Trophoblast cell (in vitro differentiated cells and primary cell): Measurements from ENCODE around the gene CAMK1D.

Source experiments
- DNase-seq, 2 donors: peaks; one replicate each; pipeline ENCODE4 v3.0.0-alpha.2; 2016
- H2AFZ ChIP-seq: 2 replicates; pipeline ENCODE4 v1.6.1; 2013; ENCODE audit warnings: low read length, moderate library complexity, mild to moderate bottlenecking; ENCODE audit not compliant: insufficient read depth, poor library complexity
- H2AK5ac ChIP-seq: 2 replicates; pipeline ENCODE4 v1.6.1; 2013; ENCODE audit warnings: mild to moderate bottlenecking, low read length
- H2BK120ac ChIP-seq: 2 replicates; pipeline ENCODE4 v1.6.1; 2013; ENCODE audit warnings: low read length, mild to moderate bottlenecking, moderate library complexity; ENCODE audit not compliant: insufficient read depth, poor library complexity
- H2BK12ac ChIP-seq: 2 replicates; pipeline ENCODE4 v1.6.1; 2013; ENCODE audit warnings: mild to moderate bottlenecking, low read length, moderate library complexity
- H2BK5ac ChIP-seq: 2 replicates; pipeline ENCODE4 v1.6.1; 2013; ENCODE audit warnings: low read length, low read depth, moderate library complexity, mild to moderate bottlenecking; ENCODE audit not compliant: poor library complexity
- H3K14ac ChIP-seq: 2 replicates; pipeline ENCODE4 v1.6.1; 2013; ENCODE audit warnings: mild to moderate bottlenecking, low read length
- H3K18ac ChIP-seq: 2 replicates; pipeline ENCODE4 v1.6.1; 2013; ENCODE audit warnings: mild to moderate bottlenecking, low read length
- H3K23ac ChIP-seq: 2 replicates; pipeline ENCODE4 v1.6.1; 2013; ENCODE audit warnings: low read length
- H3K27ac ChIP-seq: 2 replicates; pipeline ENCODE4 v1.5.1; 2013; ENCODE audit warnings: low read depth, mild to moderate bottlenecking, inconsistent platforms, low read length, moderate library complexity
- H3K27me3 ChIP-seq: 2 replicates; pipeline ENCODE4 v1.6.1; 2013; ENCODE audit warnings: inconsistent platforms, mild to moderate bottlenecking, low read length, moderate library complexity; ENCODE audit not compliant: insufficient read depth
- H3K36me3 ChIP-seq, 2 experiments: 1 replicate in 1 of 2; 2 replicates in 1 of 2; pipeline ENCODE4 v1.6.1; 2013; ENCODE audit warnings: low read length in 2 of 2, mild to moderate bottlenecking in 2 of 2, moderate library complexity in 1 of 2; ENCODE audit not compliant: insufficient read depth in 2 of 2, control insufficient read depth in 1 of 2
- H3K4ac ChIP-seq: 2 replicates; pipeline ENCODE4 v1.6.1; 2013; ENCODE audit warnings: low read depth, mild to moderate bottlenecking, low read length, moderate library complexity
- H3K4me1 ChIP-seq, 2 experiments: 1 replicate in 1 of 2; 2 replicates in 1 of 2; pipeline ENCODE4 v1.6.1; 2013; ENCODE audit warnings: low read length in 2 of 2, mild to moderate bottlenecking in 2 of 2, moderate library complexity in 1 of 2; ENCODE audit not compliant: insufficient read depth in 2 of 2, control insufficient read depth in 1 of 2
- H3K4me2 ChIP-seq: 2 replicates; pipeline ENCODE4 v1.6.1; 2013; ENCODE audit warnings: inconsistent platforms, mild to moderate bottlenecking, low read length, moderate library complexity
- H3K4me3 ChIP-seq: 2 replicates; pipeline ENCODE4 v1.5.1; 2013; ENCODE audit warnings: mild to moderate bottlenecking, low read depth, low read length, inconsistent platforms
- H3K79me1 ChIP-seq: one replicate; pipeline ENCODE4 v1.6.1; 2013; ENCODE audit warnings: low read length
- H3K79me2 ChIP-seq: 2 replicates; pipeline ENCODE4 v1.6.1; 2013; ENCODE audit warnings: low read length, mild to moderate bottlenecking; ENCODE audit not compliant: control insufficient read depth, insufficient read depth, poor library complexity
- H3K9ac ChIP-seq: 2 replicates; pipeline ENCODE4 v1.6.1; 2013; ENCODE audit warnings: mild to moderate bottlenecking, low read length
- H3K9me3 ChIP-seq: 2 replicates; pipeline ENCODE4 v1.6.1; 2013; ENCODE audit warnings: low read depth, mild to moderate bottlenecking, control low read depth, inconsistent platforms, low read length; ENCODE audit not compliant: insufficient read depth
- H4K12ac ChIP-seq: 2 replicates; pipeline ENCODE4 v1.6.1; 2013; ENCODE audit warnings: low read depth, mild to moderate bottlenecking, low read length, moderate library complexity
- H4K8ac ChIP-seq: 2 replicates; pipeline ENCODE4 v1.6.1; 2013; ENCODE audit warnings: low read depth, mild to moderate bottlenecking, low read length, moderate library complexity
- H4K91ac ChIP-seq: one replicate; pipeline ENCODE4 v1.6.1; 2013; ENCODE audit warnings: low read depth, mild to moderate bottlenecking, low read length, moderate library complexity
- WGBS: extraction: QIAGEN DNeasy Blood & Tissue Kit; methylation state at CpG from one replicate; pipeline ENCODE4 v1.1.7; 2013; ENCODE audit warnings: missing lambda C conversion rate; ENCODE audit not compliant: insufficient read length, insufficient coverage; ENCODE audit errors: extremely low coverage; 5-methylcytosine and 5-hydroxymethylcytosine counted together

Gene CAMK1D

GRCh38 chr10:12561720-12562119 is 212.4 kb downstream of the CAMK1D start:
- Histone ChIP-seq H3K4me1 (no peaks in the 10 kb centered on the region), H3K4me3 (no peak overlapping the region), H4K91ac (no peak overlapping the region), H3K23ac (no peak overlapping the region), H4K12ac (no peak overlapping the region), H3K18ac (no peak overlapping the region), H3K14ac (no peak overlapping the region), H4K8ac (no peak overlapping the region), H2AK5ac (no peak overlapping the region), H3K27ac (no peak overlapping the region), H3K4me2 (no peak overlapping the region), H2BK120ac (no peak overlapping the region), H3K79me1 (no peaks in the 10 kb centered on the region), H3K36me3 (no peaks in the 10 kb centered on the region), H3K9me3 (peaks cover 2% of the 10 kb centered on the region), H3K27me3 (no peaks in the 10 kb centered on the region), H2BK12ac (no peak overlapping the region), H3K79me2 (no peaks in the 10 kb centered on the region), H2BK5ac (no peak overlapping the region), H2AFZ (no peak overlapping the region), H3K9ac (no peak overlapping the region), H3K4ac (no peak overlapping the region)
- no peak for DNase-seq

GRCh38 chr10:12563489-12563888 is 214.1 kb downstream of the CAMK1D start:
- Histone ChIP-seq H3K4me2 (no peak overlapping the region), H3K4ac (no peak overlapping the region), H3K9ac (no peak overlapping the region), H3K79me2 (no peaks in the 10 kb centered on the region), H2AFZ (no peak overlapping the region), H4K12ac (no peak overlapping the region), H3K4me1 (no peaks in the 10 kb centered on the region), H3K36me3 (no peaks in the 10 kb centered on the region), H4K91ac (no peak overlapping the region), H4K8ac (no peak overlapping the region), H3K14ac (no peak overlapping the region), H3K23ac (no peak overlapping the region), H2BK120ac (no peak overlapping the region), H3K4me3 (no peak overlapping the region), H2BK12ac (no peak overlapping the region), H3K27me3 (no peaks in the 10 kb centered on the region), H3K79me1 (no peaks in the 10 kb centered on the region), H3K27ac (no peak overlapping the region), H3K18ac (no peak overlapping the region), H2BK5ac (no peak overlapping the region), H2AK5ac (no peak overlapping the region), H3K9me3 (peaks cover 2% of the 10 kb centered on the region)
- no peak for DNase-seq
- WGBS: no CpG with 5 or more reads among the region's 3 CpGs

DNA sequence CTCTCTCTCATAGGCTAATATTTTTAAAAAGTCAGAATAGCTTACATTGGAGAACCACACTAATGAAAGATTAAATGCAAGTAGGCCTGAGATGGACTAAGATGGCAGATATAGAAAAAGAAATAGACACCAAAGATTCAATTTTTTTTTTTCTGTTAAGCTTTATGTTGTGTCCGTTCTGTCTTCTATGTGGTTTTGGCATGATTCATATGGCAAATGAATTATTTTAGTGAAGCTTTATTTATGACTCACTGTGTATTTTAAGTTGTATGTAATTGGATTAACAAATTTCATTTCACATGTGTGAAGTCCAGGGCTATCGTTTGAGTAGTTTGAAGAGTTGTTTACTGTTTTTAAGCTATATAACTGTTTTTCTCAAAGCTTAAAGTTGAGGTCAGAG is 214.8 kb downstream of the CAMK1D start:
- Histone ChIP-seq H4K8ac (no peak overlapping the region), H3K4ac (no peak overlapping the region), H3K9ac (no peak overlapping the region), H2BK12ac (no peak overlapping the region), H3K9me3 (peaks cover 2% of the 10 kb centered on the region), H4K91ac (no peak overlapping the region), H2BK5ac (no peak overlapping the region), H3K4me1 (no peaks in the 10 kb centered on the region), H3K4me2 (no peak overlapping the region), H3K79me2 (no peaks in the 10 kb centered on the region), H3K4me3 (no peak overlapping the region), H3K23ac (no peak overlapping the region), H4K12ac (no peak overlapping the region), H2AFZ (no peak overlapping the region), H3K18ac (no peak overlapping the region), H3K27me3 (no peaks in the 10 kb centered on the region), H2AK5ac (no peak overlapping the region), H2BK120ac (no peak overlapping the region), H3K14ac (no peak overlapping the region), H3K36me3 (no peaks in the 10 kb centered on the region), H3K79me1 (no peaks in the 10 kb centered on the region), H3K27ac (no peak overlapping the region)
- no CpG with 5 or more reads among the region's 2 CpGs for WGBS
- no peak for DNase-seq

DNA sequence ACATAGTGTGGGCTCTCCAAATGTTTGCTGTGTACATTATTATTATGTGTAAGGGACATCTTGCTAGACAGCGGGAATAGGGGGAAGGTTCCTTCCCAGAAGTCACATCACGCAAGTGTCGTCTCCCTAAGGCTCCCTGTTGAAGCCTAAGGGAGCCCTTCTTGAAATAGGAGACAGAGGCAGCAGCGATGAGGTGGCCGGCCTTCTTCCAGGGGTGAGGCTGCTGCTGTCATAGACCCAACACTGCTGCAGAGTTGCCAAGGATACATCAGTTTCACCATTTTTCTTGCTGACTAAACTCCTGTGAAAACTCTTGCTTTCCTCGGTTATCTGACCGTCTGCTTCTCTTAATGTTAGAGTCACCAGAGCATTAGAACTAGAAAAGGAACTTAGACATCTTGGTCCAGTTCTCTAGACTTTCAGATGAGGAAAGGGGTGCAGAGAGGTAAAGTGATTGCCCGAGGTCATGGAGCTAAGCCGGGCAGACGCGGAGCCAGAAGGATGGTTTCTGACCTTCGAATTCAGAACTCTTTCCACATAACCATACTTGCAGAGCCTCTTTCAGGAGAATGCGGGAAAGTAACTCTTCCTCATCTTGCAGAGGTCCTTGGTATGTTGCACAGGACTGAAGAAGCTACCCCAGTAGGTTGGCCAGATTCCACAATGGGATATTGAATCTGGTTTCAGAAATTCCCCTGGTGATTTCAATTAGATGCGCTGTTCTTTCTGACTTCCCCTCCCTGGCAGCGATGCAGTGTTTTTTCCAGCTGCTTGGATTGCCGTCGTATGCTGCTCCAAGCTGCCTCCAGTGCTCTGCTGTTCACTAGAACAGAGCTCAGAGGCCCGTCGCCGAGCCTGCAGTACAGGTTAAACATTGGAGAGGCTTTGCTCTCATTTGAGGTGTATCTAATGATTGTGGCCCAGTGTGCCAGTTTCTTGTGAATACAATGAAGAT is 217.1 kb downstream of the CAMK1D start:
- H2BK12ac ChIP-seq: no peak overlapping the region
- no peak overlapping the region for H3K23ac ChIP-seq
- no CpG with 5 or more reads among the region's 20 CpGs for WGBS
- H2AFZ ChIP-seq: no peak overlapping the region
- H4K12ac ChIP-seq: no peak overlapping the region
- no peak overlapping the region for H4K91ac ChIP-seq
- no peak overlapping the region for H3K9ac ChIP-seq
- no peak overlapping the region for H2BK120ac ChIP-seq
- no peak overlapping the region for H2BK5ac ChIP-seq
- no peaks in the 10 kb centered on the region for H3K79me1 ChIP-seq
- H3K27me3 ChIP-seq: no peaks in the 10 kb centered on the region
- no peaks in the 10 kb centered on the region for H3K9me3 ChIP-seq
- no peak overlapping the region for H3K4me2 ChIP-seq
- H3K4ac ChIP-seq: no peak overlapping the region
- H3K14ac ChIP-seq: no peak overlapping the region
- H2AK5ac ChIP-seq: no peak overlapping the region
- H3K79me2 ChIP-seq: no peaks in the 10 kb centered on the region
- H3K36me3 ChIP-seq: no peaks in the 10 kb centered on the region
- DNase-seq: no peak
- H3K18ac ChIP-seq: no peak overlapping the region
- no peak overlapping the region for H3K27ac ChIP-seq
- H3K4me1 ChIP-seq: no peaks in the 10 kb centered on the region
- no peak overlapping the region for H4K8ac ChIP-seq
- H3K4me3 ChIP-seq: no peak overlapping the region
